Thymus (tissue), 14 donors: ENCODE results near the gene TEAD3. TPM values are rescaled to one million over a fixed set of nuclear protein-coding genes. Genes with fewer than 3 reads are reported as not detected.
A peak's percentile ranks its signal among the peaks of the same experiment; 100 is the strongest.
"Not testable (repeated sequence)": the region's sequence is repeated elsewhere in the genome, so short reads cannot be mapped to it uniquely, and the experiment has no call there.

Experiments used
- DNase-seq, 9 donors: peaks; one replicate each; pipeline ENCODE4 v3.0.0-alpha.2; 2013; ENCODE audit warnings: low spot score in 9 of 9, low read depth in 6 of 9, missing footprints in 1 of 9
- H3K27ac ChIP-seq, 2 donors: one replicate each; pipeline ENCODE4 v1.5.1; 2013; ENCODE audit warnings: control low read depth in 1 of 2, low read depth in 1 of 2, low read length in 1 of 2, mild to moderate bottlenecking in 1 of 2, moderate library complexity in 1 of 2
- H3K27me3 ChIP-seq, 2 donors: one replicate each; pipeline ENCODE4 v1.5.1; 2013; ENCODE audit warnings: low read length in 1 of 2; ENCODE audit not compliant: control insufficient read depth in 2 of 2, insufficient read depth in 1 of 2
- H3K36me3 ChIP-seq, 2 donors: one replicate each; pipeline ENCODE4 v1.5.1; 2013; ENCODE audit warnings: low read length in 1 of 2, mild to moderate bottlenecking in 1 of 2, moderate library complexity in 1 of 2; ENCODE audit not compliant: control insufficient read depth in 2 of 2, insufficient read depth in 2 of 2
- H3K4me1 ChIP-seq, 2 donors: one replicate each; pipeline ENCODE4 v1.5.1; 2013; ENCODE audit warnings: low read length in 2 of 2; ENCODE audit not compliant: control insufficient read depth in 2 of 2, insufficient read depth in 2 of 2
- H3K4me3 ChIP-seq, 2 donors: one replicate each; pipeline ENCODE4 v1.5.1; 2013; ENCODE audit warnings: low read length in 2 of 2, control low read depth in 1 of 2, mild to moderate bottlenecking in 1 of 2
- H3K9me3 ChIP-seq, 2 donors: one replicate each; pipeline ENCODE4 v1.5.1; 2013; ENCODE audit warnings: low read length in 1 of 2, mild to moderate bottlenecking in 1 of 2; ENCODE audit not compliant: control insufficient read depth in 2 of 2, insufficient read depth in 1 of 2
- WGBS: extraction: QIAGEN DNeasy Blood & Tissue Kit; methylation state at CpG from one replicate; pipeline ENCODE4 v1.1.7; 2013; 5-methylcytosine and 5-hydroxymethylcytosine counted together
- long read RNA-seq, 10 donors: transcript quantifications; one replicate each; lab custom pipeline, GENCODE V29; 2026
- polyA plus RNA-seq: library from polyadenylated mRNA; stranded (reverse); fragments of 200-250 nt; gene quantifications from one replicate; pipeline ENCODE4 v1.2.3, GENCODE V29; 2013
- total RNA-seq: library from RNA; stranded (reverse); fragments of 120-200 nt; gene quantifications from one replicate; pipeline ENCODE4 v1.2.4, GENCODE V29; 2013
- donor health status: healthy.

TEAD3 gene
- total RNA-seq (1.1 TPM), polyA plus RNA-seq (13.6 TPM)
- long read RNA-seq, donor 1 = 0 reads
- long read RNA-seq, donor 2 = 0 reads
- long read RNA-seq, donor 3 = 0 reads
- long read RNA-seq, donor 4 = 0 reads
- long read RNA-seq, donor 5 = 0 reads
- long read RNA-seq, donor 6 = 0 reads
- long read RNA-seq, donor 7 = 0 reads
- long read RNA-seq, donor 8 = 0 reads
- long read RNA-seq, donor 9 = 0 reads
- long read RNA-seq, donor 10 = 0 reads

- WGBS = under 1% methylated on average over 98 of the region's 98 CpGs
- Histone ChIP-seq H3K36me3 (no peaks in the 10 kb centered on the region), H3K4me1 (peaks cover 4 to 33% of the 10 kb centered on the region in 2 donors), H3K27ac (peak within 1 kb of the TSS in 1 of 2 donors; percentile 61), H3K27me3 (peaks cover 24 to 91% of the 10 kb centered on the region in 2 donors), H3K9me3 (no peaks in the 10 kb centered on the region), H3K4me3 (peak within 1 kb of the TSS; percentile 33 to 74)
- DNase-seq = peak in 3 of 9 donors; percentile 28 to 45 (median 45)
Measured at GRCh38 chr6:35496841-35497570, at the start of gene TEAD3. TEAD3 (minus strand) TSS chr6:35497079.

GRCh38 chr6:35544769-35545361 is 48.0 kb upstream of the TEAD3 start:
- 89% methylated on average over 13 of the region's 13 CpGs for WGBS
- peaks cover 0 to 7% of the 10 kb centered on the region in 2 donors for H3K4me1 ChIP-seq
- DNase-seq = no peak

GRCh38 chr6:35543459-35544193 is 46.7 kb upstream of the TEAD3 start:
- peak in 1 of 9 donors; percentile 41 for DNase-seq
- Histone ChIP-seq H3K4me1 (peaks cover 0 to 7% of the 10 kb centered on the region in 2 donors), H3K27me3 (no peaks in the 10 kb centered on the region), H3K9me3 (peaks cover 0 to 5% of the 10 kb centered on the region in 2 donors), H3K36me3 (no peaks in the 10 kb centered on the region), H3K4me3 (no peak overlapping the region), H3K27ac (no peak overlapping the region)
- WGBS = 92% methylated on average over 16 of the region's 16 CpGs

More at GRCh38 chr6:35544769-35545361, 48.0 kb upstream of the TEAD3 start:
- Histone ChIP-seq H3K36me3 (no peaks in the 10 kb centered on the region), H3K27me3 (no peaks in the 10 kb centered on the region), H3K9me3 (peaks cover 0 to 9% of the 10 kb centered on the region in 2 donors), H3K4me3 (no peak overlapping the region), H3K27ac (no peak overlapping the region)

- DNase-seq = no peak
- Histone ChIP-seq H3K27ac (no peak overlapping the region), H3K4me1 (peaks cover 0 to 7% of the 10 kb centered on the region in 2 donors), H3K9me3 (peaks cover 0 to 5% of the 10 kb centered on the region in 2 donors), H3K4me3 (no peak overlapping the region), H3K36me3 (no peaks in the 10 kb centered on the region), H3K27me3 (no peaks in the 10 kb centered on the region)
- 98% methylated on average over 2 of the region's 2 CpGs for WGBS
Measured at GRCh38 chr6:35541836-35542235, 45.0 kb upstream of the TEAD3 start.

- 97% methylated on average over 3 of the region's 3 CpGs for WGBS
- Histone ChIP-seq H3K4me3 (no peak overlapping the region), H3K27me3 (no peaks in the 10 kb centered on the region), H3K9me3 (peaks cover 0 to 5% of the 10 kb centered on the region in 2 donors), H3K4me1 (peaks cover 6 to 25% of the 10 kb centered on the region in 2 donors), H3K27ac (no peak overlapping the region), H3K36me3 (no peaks in the 10 kb centered on the region)
- DNase-seq = no peak
Measured at GRCh38 chr6:35539223-35539622, 42.3 kb upstream of the TEAD3 start.

- not testable (repeated sequence) for H3K9me3 ChIP-seq, DNase-seq, H3K27ac ChIP-seq, H3K36me3 ChIP-seq, H3K27me3 ChIP-seq, H3K4me3 ChIP-seq
- peaks cover 13 to 33% of the 10 kb centered on the region in 2 donors for H3K4me1 ChIP-seq
- 96% methylated on average over 6 of the region's 6 CpGs for WGBS
Measured at GRCh38 chr6:35535847-35536246, 39.0 kb upstream of the TEAD3 start.

GRCh38 chr6:35534407-35535170 is 37.7 kb upstream of the TEAD3 start:
- 33% methylated on average over 11 of the region's 11 CpGs for WGBS
- H3K9me3 ChIP-seq = no peaks in the 10 kb centered on the region

GRCh38 chr6:35533981-35534380 is 37.1 kb upstream of the TEAD3 start:
- DNase-seq = no peak
- Histone ChIP-seq H3K9me3 (no peaks in the 10 kb centered on the region), H3K4me1 (peaks cover 13 to 35% of the 10 kb centered on the region in 2 donors), H3K27me3 (no peaks in the 10 kb centered on the region), H3K4me3 (no peak overlapping the region), H3K36me3 (no peaks in the 10 kb centered on the region), H3K27ac (peak overlapping the region in 1 of 2 donors; percentile 80)
- 75% methylated on average over 6 of the region's 6 CpGs for WGBS

More at GRCh38 chr6:35534407-35535170, 37.7 kb upstream of the TEAD3 start:
- H3K4me3 ChIP-seq = no peak overlapping the region
- H3K27ac ChIP-seq = peak overlapping the region; percentile 76 to 80
- no peaks in the 10 kb centered on the region for H3K36me3 ChIP-seq
- H3K4me1 ChIP-seq = peaks cover 13 to 35% of the 10 kb centered on the region in 2 donors
- DNase-seq = peak in 8 of 9 donors; percentile 38 to 86 (median 62)
- H3K27me3 ChIP-seq = no peaks in the 10 kb centered on the region
